PC-9 (cell line): ENCODE measurements around the gene MMP15.

ENCODE experiments used
- CTCF ChIP-seq: fragments of 200-600 bp; sonication (generic); conservative IDR thresholded peaks from 2 replicates; pipeline ENCODE4 v1.6.1; 2017; ENCODE audit warnings: mixed run types, antibody characterized with exemption, mild to moderate bottlenecking, moderate library complexity
- EZH2 ChIP-seq: fragments of 200-600 bp; sonication (generic); IDR thresholded peaks from 2 replicates; pipeline ENCODE4 v1.8.0; 2017; ENCODE audit warnings: antibody characterized with exemption, low read depth

GRCh38 chr16:58042001-58042885 lies 16.7 kb downstream of the MMP15 start:
- TF ChIP-seq CTCF (no peak), EZH2 (no peak)
